ENCODE measurements around the gene DPP4.
A peak's percentile ranks its signal among the peaks of the same experiment; 100 is the strongest.
"Not testable (repeated sequence)": the region's sequence is repeated elsewhere in the genome, so short reads cannot be mapped to it uniquely, and the experiment has no call there.

DPP4 gene

GRCh38 chr2:161981679-161982250 is 92.2 kb downstream of the DPP4 start:
- no peaks in the 10 kb centered on the region for H3K36me3 Mint-ChIP-seq
- no peaks in the 10 kb centered on the region for H3K9me3 Mint-ChIP-seq
- no peak overlapping the region for H3K4me3 Mint-ChIP-seq
- ATAC-seq: no peak
- H3K27me3 Mint-ChIP-seq: peaks cover 23% of the 10 kb centered on the region
- no peak overlapping the region for H3K27ac Mint-ChIP-seq
- no peaks in the 10 kb centered on the region for H3K4me1 Mint-ChIP-seq

DNA sequence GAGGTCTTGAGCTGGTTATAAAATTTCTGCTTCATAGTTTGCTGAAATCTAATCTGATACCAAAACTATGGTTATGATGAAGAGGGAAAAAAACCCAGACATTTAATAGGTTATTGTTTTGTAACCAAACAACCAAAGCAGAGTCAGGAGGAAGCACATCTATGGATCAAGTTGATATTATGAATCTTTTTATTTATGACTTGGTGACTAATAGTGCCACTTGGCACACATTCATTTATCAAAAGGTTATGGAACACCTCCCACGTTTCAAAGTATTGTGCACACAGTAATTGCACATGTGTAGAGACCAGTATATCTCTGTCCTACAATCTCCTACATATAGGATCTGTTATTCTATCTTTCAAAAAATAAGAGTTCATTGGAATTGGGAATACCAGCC is 93.0 kb downstream of the DPP4 start:
- Mint-ChIP-seq H3K4me1 (no peaks in the 10 kb centered on the region), H3K4me3 (no peak overlapping the region), H3K27me3 (peaks cover 29% of the 10 kb centered on the region), H3K9me3 (no peaks in the 10 kb centered on the region), H3K36me3 (no peaks in the 10 kb centered on the region), H3K27ac (no peak overlapping the region)
- ATAC-seq: no peak

DNA sequence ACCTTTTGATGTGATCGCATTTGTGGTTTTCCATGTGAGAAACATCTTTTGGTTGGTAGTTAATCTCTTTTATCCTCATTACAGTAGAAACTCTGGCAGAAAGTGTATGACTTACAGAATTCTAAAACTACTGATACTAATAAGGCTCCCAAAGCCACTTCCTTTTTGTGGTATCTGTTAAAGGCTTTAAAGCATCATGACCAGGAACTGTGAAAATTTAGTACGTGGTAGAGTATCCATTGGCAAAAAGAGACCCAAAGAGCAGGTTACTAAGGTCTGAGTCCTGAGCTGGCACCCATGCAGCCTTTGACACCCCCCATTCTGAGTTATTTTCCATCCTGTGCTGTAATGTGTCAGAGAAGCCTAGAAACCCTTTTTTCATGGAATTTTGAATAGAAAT is 94.5 kb downstream of the DPP4 start:
- ATAC-seq: no peak
- Mint-ChIP-seq H3K27me3 (peaks cover 37% of the 10 kb centered on the region), H3K9me3 (no peaks in the 10 kb centered on the region), H3K27ac (no peak overlapping the region), H3K4me1 (no peaks in the 10 kb centered on the region), H3K36me3 (no peaks in the 10 kb centered on the region), H3K4me3 (no peak overlapping the region)

DNA sequence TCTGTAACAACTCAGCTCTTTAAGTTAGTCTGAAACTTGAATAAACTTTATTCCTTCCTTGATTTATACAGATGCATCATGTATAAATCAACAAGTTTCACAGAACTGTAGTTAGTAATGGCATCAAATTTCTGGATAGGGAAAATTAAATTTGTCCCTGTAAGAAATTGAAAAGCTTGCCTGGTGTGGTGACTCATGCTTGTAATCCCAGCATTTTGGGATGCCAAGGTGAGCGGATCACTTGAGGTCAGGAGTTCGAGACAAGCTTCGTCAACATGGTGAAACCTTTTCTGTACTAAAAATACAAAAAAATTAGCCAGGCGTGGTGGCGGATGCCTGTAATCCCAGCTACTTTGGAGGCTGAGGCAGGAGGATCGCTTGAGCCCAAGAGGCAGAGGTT is 96.1 kb downstream of the DPP4 start:
- ATAC-seq, H3K4me1 Mint-ChIP-seq, H3K9me3 Mint-ChIP-seq, H3K4me3 Mint-ChIP-seq, H3K36me3 Mint-ChIP-seq, H3K27ac Mint-ChIP-seq: not testable (repeated sequence)
- H3K27me3 Mint-ChIP-seq: peaks cover 37% of the 10 kb centered on the region

DNA sequence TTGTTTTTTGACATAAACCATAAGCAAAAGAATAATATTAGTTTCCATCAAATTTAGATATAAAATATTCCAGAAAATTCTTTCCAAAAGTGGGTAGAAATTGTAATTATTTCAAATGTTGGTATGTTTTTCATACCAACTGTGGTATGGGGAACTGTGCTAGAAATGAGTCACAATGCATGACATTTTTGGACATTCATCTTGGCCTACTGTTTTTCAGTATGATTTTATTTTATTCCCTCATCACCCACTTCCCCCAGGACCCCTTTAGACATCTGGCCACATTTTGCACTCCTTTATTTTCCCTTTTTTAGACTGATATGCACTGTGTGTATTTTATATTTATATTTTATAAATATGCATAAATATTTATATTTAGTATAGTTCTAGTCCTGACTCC is 97.1 kb downstream of the DPP4 start:
- peaks cover 30% of the 10 kb centered on the region for H3K27me3 Mint-ChIP-seq
- no peaks in the 10 kb centered on the region for H3K36me3 Mint-ChIP-seq
- no peaks in the 10 kb centered on the region for H3K9me3 Mint-ChIP-seq
- no peak overlapping the region for H3K4me3 Mint-ChIP-seq
- ATAC-seq: no peak
- H3K4me1 Mint-ChIP-seq: no peaks in the 10 kb centered on the region
- no peak overlapping the region for H3K27ac Mint-ChIP-seq

- Mint-ChIP-seq H3K9me3 (no peaks in the 10 kb centered on the region), H3K4me1 (no peaks in the 10 kb centered on the region), H3K4me3 (no peak overlapping the region), H3K27ac (no peak overlapping the region), H3K36me3 (no peaks in the 10 kb centered on the region), H3K27me3 (peaks cover 24% of the 10 kb centered on the region)
- ATAC-seq: no peak
Measured at GRCh38 chr2:161976295-161976694, 97.7 kb downstream of the DPP4 start.

DNA sequence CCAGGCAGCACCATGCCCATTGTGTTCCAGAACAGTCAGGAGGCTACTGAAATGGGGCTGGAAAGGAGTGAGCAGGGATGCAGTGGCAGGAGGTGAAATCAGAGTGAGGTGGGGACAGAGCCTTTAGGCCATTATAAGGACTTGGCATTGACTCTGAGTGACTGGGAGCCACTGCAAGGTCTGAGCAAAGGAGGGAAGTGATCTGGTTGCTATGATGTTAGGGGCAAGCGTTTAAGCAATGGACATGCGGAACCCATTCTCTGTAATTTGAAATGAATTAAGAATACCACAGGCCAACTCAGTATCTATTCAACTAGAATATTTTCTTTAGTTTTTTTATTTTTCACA is 98.2 kb downstream of the DPP4 start:
- no peaks in the 10 kb centered on the region for H3K9me3 Mint-ChIP-seq
- no peaks in the 10 kb centered on the region for H3K4me1 Mint-ChIP-seq
- no peak overlapping the region for H3K4me3 Mint-ChIP-seq
- peak; percentile 6 for ATAC-seq
- H3K27ac Mint-ChIP-seq: no peak overlapping the region
- no peaks in the 10 kb centered on the region for H3K36me3 Mint-ChIP-seq
- H3K27me3 Mint-ChIP-seq: peaks cover 20% of the 10 kb centered on the region

DNA sequence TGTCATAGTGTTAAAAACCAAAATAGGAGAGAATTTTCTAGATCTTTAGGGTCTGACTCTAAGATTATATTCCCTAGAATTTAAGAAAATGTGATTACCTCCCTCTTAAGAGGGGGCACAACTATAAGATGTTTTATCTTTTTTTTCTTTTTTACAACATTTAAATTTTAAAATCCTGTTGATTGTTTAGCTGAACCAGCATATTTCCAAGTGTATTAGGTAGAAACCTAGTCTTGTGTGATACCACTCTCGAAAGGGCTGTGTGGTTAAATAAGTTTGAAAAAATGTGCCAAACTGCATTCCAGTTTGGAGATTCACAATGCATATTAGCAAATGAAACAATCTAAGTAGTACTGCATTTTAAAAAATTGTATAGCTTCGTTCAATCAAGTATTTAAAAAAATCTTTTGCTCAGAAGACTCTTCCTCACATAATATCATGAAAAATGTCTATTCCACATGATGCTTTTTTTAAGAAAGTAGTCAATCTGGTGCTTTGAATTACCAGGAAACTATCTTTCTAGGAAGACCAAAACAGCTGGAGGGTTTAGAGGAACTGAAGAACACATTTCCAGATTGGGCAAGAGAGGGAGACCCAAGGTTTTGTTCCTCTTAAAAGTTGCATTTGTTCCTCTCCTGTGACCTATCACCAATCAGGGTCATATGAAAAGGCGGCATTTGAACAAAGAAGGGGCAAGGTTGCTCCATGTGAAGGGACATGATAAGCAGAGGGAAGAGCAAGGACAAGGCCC is 98.8 kb downstream of the DPP4 start:
- H3K9me3 Mint-ChIP-seq: no peaks in the 10 kb centered on the region
- ATAC-seq: no peak
- no peaks in the 10 kb centered on the region for H3K36me3 Mint-ChIP-seq
- no peaks in the 10 kb centered on the region for H3K4me1 Mint-ChIP-seq
- H3K27ac Mint-ChIP-seq: no peak overlapping the region
- no peak overlapping the region for H3K4me3 Mint-ChIP-seq
- H3K27me3 Mint-ChIP-seq: peaks cover 20% of the 10 kb centered on the region

DNA sequence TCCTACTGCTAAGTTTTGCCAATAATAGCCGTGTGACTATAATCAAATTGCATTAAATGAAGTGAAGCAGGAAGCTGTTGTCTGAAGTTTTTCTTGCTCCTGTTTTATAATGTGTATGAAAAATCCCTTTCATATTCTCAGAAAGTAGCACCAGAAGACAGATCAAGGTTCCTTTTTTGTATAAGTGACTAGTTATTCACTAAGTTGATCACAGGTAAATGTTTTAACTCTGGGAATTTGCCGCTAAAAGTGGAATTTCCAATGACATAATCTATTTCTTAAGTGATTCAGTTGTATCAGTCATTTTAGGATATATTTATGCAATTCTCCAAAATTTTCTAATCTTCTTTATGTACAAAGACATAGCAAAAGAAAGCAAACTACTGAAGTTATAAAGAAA is 99.6 kb downstream of the DPP4 start:
- Mint-ChIP-seq H3K4me1 (no peaks in the 10 kb centered on the region), H3K9me3 (no peaks in the 10 kb centered on the region), H3K36me3 (no peaks in the 10 kb centered on the region), H3K4me3 (no peak overlapping the region), H3K27me3 (peaks cover 20% of the 10 kb centered on the region), H3K27ac (no peak overlapping the region)
- no peak for ATAC-seq

- no peaks in the 10 kb centered on the region for H3K4me1 Mint-ChIP-seq
- H3K27me3 Mint-ChIP-seq: peaks cover 20% of the 10 kb centered on the region
- no peak overlapping the region for H3K4me3 Mint-ChIP-seq
- no peaks in the 10 kb centered on the region for H3K36me3 Mint-ChIP-seq
- no peaks in the 10 kb centered on the region for H3K9me3 Mint-ChIP-seq
- H3K27ac Mint-ChIP-seq: no peak overlapping the region
- no peak for ATAC-seq
Measured at GRCh38 chr2:161972866-161973265, 101.1 kb downstream of the DPP4 start.

DNA sequence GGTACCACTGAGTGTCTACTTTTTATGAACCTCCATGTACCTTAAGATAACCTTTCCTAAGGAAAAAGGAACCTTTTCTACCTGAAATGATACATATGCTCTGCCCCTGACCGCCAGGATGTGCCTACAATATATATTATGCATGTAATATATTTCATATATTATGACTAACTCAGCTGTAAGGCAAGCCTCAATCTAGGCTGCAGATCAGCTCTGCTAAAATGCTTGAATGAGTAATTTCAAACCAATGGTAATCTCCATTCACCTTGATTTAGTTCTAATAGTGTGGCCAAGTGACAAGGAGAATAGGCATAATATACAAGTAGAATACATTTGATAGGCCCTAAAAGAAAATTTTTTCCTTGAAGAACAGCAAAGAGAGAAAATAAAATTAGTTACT is 101.8 kb downstream of the DPP4 start:
- Mint-ChIP-seq H3K4me1 (no peaks in the 10 kb centered on the region), H3K36me3 (no peaks in the 10 kb centered on the region), H3K9me3 (no peaks in the 10 kb centered on the region), H3K27ac (no peak overlapping the region), H3K4me3 (no peak overlapping the region), H3K27me3 (peaks cover 16% of the 10 kb centered on the region)
- no peak for ATAC-seq

- no peaks in the 10 kb centered on the region for H3K9me3 Mint-ChIP-seq
- no peak overlapping the region for H3K4me3 Mint-ChIP-seq
- H3K27me3 Mint-ChIP-seq: peaks cover 14% of the 10 kb centered on the region
- ATAC-seq: no peak
- no peak overlapping the region for H3K27ac Mint-ChIP-seq
- H3K36me3 Mint-ChIP-seq: no peaks in the 10 kb centered on the region
- H3K4me1 Mint-ChIP-seq: no peaks in the 10 kb centered on the region
Measured at GRCh38 chr2:161971551-161971950, 102.5 kb downstream of the DPP4 start.

- no peaks in the 10 kb centered on the region for H3K9me3 Mint-ChIP-seq
- no peaks in the 10 kb centered on the region for H3K4me1 Mint-ChIP-seq
- no peak overlapping the region for H3K27ac Mint-ChIP-seq
- no peaks in the 10 kb centered on the region for H3K36me3 Mint-ChIP-seq
- no peak overlapping the region for H3K4me3 Mint-ChIP-seq
- ATAC-seq: no peak
- H3K27me3 Mint-ChIP-seq: no peaks in the 10 kb centered on the region
Measured at GRCh38 chr2:161969159-161969558, 104.9 kb downstream of the DPP4 start.

DNA sequence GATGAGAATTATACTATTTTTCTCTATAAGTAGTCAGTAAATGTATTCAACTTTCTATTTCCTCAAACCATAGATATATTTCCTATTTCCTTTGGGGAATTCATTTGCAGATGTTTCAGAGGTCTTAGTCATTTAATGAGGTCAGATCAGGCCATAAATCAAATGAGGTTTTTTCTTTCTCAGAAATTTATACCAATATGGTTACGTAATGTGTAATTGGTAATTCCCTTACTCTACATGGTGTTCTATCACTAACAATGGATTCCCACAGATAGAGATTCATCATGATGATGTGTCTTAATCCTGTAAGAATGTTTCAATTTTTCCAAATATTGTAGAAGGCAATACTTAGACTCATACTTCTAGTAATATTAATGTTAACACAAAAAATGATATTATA is 108.0 kb downstream of the DPP4 start:
- no peaks in the 10 kb centered on the region for H3K27me3 Mint-ChIP-seq
- H3K9me3 Mint-ChIP-seq: no peaks in the 10 kb centered on the region
- no peaks in the 10 kb centered on the region for H3K4me1 Mint-ChIP-seq
- no peaks in the 10 kb centered on the region for H3K36me3 Mint-ChIP-seq
- no peak overlapping the region for H3K27ac Mint-ChIP-seq
- no peak for ATAC-seq
- no peak overlapping the region for H3K4me3 Mint-ChIP-seq

DNA sequence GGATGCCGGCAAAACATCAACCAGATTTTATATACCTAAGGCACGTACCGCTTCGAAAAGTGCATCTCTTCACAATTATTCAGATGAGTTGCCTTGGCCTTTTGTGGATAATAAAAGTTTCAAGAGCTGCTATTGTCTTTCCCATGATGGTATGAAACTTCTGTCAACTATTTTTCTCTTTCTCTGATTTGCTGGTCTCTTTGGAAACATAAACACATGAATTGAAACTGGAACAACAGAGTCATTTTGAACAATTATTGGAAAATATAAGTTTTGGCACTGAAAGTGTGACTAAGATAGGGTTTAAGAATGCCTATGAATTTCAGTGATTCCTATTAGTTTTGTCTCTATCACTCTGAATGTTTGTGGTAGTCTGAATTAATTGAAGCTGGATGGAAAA is 109.9 kb downstream of the DPP4 start:
- H3K4me3 Mint-ChIP-seq: no peak overlapping the region
- H3K27ac Mint-ChIP-seq: no peak overlapping the region
- H3K36me3 Mint-ChIP-seq: no peaks in the 10 kb centered on the region
- no peak for ATAC-seq
- H3K27me3 Mint-ChIP-seq: peaks cover 15% of the 10 kb centered on the region
- no peaks in the 10 kb centered on the region for H3K4me1 Mint-ChIP-seq
- H3K9me3 Mint-ChIP-seq: no peaks in the 10 kb centered on the region

- Mint-ChIP-seq H3K27ac (no peak overlapping the region), H3K36me3 (no peaks in the 10 kb centered on the region), H3K4me3 (no peak overlapping the region), H3K4me1 (no peaks in the 10 kb centered on the region), H3K27me3 (peaks cover 20% of the 10 kb centered on the region), H3K9me3 (no peaks in the 10 kb centered on the region)
- no peak for ATAC-seq
Measured at GRCh38 chr2:161962160-161962559, 111.9 kb downstream of the DPP4 start.

Data from stimulated activated memory B cell treated with anti-CD40 and anti-IgM and Interleukin-4, amounts not matched to agents 10 μg/mL and 1 μg/mL and 100 μg/mL, for 72 hours (primary cell).